Small intestine (tissue), 7 donors: Measurements from ENCODE around the gene UBR4. TPM values are rescaled to one million over a fixed set of nuclear protein-coding genes. Genes with fewer than 3 reads are reported as not detected.
"Not testable (repeated sequence)": the region's sequence is repeated elsewhere in the genome, so short reads cannot be mapped to it uniquely, and the experiment has no call there.

Source experiments
- DNase-seq, 2 donors: peaks; one replicate each; pipeline versions ENCODE4 v3.0.0 to v3.0.0-alpha.2; 2013
- FAIRE-seq: peaks from 2 replicates; lab custom pipeline; 2012; peaks lifted over from hg19 to GRCh38; lab: Jason Lieb, UNC
- H3K27ac ChIP-seq, 3 donors: one replicate each; pipeline ENCODE4 v1.5.1; 2013; ENCODE audit warnings: low read length in 2 of 3, mild to moderate bottlenecking in 2 of 3, control low read depth in 1 of 3, inconsistent platforms in 1 of 3, low read depth in 1 of 3, moderate library complexity in 1 of 3
- H3K27me3 ChIP-seq, 3 donors: one replicate each; pipeline ENCODE4 v1.6.1; 2013; ENCODE audit warnings: low read length in 3 of 3, inconsistent platforms in 1 of 3; ENCODE audit not compliant: control insufficient read depth in 3 of 3, insufficient read depth in 3 of 3
- H3K36me3 ChIP-seq, 3 donors: one replicate each; pipeline ENCODE4 v1.6.1; 2013; ENCODE audit warnings: low read length in 3 of 3, inconsistent platforms in 1 of 3, low read depth in 1 of 3, mild to moderate bottlenecking in 1 of 3, moderate library complexity in 1 of 3; ENCODE audit not compliant: control insufficient read depth in 3 of 3, insufficient read depth in 2 of 3
- H3K4me1 ChIP-seq, 3 donors: one replicate each; pipeline ENCODE4 v1.6.1; 2013; ENCODE audit warnings: low read length in 2 of 3, inconsistent platforms in 1 of 3, low read depth in 1 of 3, mild to moderate bottlenecking in 1 of 3, moderate library complexity in 1 of 3; ENCODE audit not compliant: control insufficient read depth in 3 of 3, insufficient read depth in 2 of 3
- H3K4me3 ChIP-seq, 3 donors: one replicate each; pipeline ENCODE4 v1.5.1; 2013; ENCODE audit warnings: low read length in 3 of 3, control low read depth in 1 of 3, inconsistent platforms in 1 of 3, low read depth in 1 of 3, mild to moderate bottlenecking in 1 of 3, moderate library complexity in 1 of 3
- H3K9me3 ChIP-seq, 2 donors: one replicate each; pipeline ENCODE4 v1.6.1; 2013; ENCODE audit warnings: low read depth in 1 of 2, low read length in 1 of 2; ENCODE audit not compliant: control insufficient read depth in 2 of 2, insufficient read depth in 1 of 2
- WGBS, 3 donors: extraction: QIAGEN DNeasy Blood & Tissue Kit; methylation state at CpG; one replicate each; pipeline ENCODE4 v1.1.7; 2013; 5-methylcytosine and 5-hydroxymethylcytosine counted together
- polyA plus RNA-seq, 4 donors: library from polyadenylated mRNA; stranded (reverse) in 3 of 4; unstranded in 1 of 4; fragments of 200-250 nt in 3 of 4; fragments of 120-200 nt in 1 of 4; gene quantifications; one replicate each; pipeline versions ENCODE4 v1.2.1 to v1.2.3, GENCODE V29; 2013
- donor health status: healthy with polysubstance abuse.
- donor health status: control.
- donor health status: control.
- donor health status: Bipolar disorder and iron deficiency.
- donor health status: healthy.

UBR4 gene
- polyA plus RNA-seq, 4 donors, result 85.9 to 275 (median 143) TPM

DNA sequence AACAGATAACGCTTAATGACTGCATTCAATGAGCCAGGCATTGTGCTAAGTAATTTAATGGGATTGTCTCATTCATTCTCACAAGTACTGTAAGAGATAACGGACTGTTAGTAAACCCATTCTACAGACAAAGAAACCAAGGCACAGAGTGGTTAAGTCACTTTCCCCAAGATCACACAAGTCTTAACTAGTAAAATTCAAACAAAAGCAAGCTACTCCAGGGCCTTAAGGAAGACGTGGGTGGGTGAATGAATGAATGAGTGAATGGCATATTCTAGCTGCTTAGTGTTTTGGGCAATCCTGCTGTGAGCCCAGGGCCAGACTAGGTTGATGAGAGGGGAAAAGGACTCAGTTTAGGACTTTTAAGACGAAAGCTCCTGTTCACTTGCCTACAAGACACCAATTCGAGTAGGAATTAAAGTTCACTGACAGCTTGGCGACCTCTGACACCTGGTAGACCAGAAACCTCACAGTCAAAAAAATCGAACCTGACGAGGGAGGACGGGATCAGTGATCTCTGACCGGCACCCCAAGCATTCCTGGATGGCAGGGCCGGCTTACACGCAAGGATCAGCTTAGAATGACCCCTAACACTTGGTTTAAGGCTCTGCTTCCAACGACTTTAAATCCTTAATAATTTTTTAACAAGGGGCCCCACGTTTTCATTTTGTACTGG, 40.7 kb upstream of the UBR4 start:
- DNase-seq, result peak in 1 of 2 donors; percentile 31
- H3K4me1 ChIP-seq, result peaks cover 0 to 12% (median 6%) of the 10 kb centered on the region in 3 donors

DNA sequence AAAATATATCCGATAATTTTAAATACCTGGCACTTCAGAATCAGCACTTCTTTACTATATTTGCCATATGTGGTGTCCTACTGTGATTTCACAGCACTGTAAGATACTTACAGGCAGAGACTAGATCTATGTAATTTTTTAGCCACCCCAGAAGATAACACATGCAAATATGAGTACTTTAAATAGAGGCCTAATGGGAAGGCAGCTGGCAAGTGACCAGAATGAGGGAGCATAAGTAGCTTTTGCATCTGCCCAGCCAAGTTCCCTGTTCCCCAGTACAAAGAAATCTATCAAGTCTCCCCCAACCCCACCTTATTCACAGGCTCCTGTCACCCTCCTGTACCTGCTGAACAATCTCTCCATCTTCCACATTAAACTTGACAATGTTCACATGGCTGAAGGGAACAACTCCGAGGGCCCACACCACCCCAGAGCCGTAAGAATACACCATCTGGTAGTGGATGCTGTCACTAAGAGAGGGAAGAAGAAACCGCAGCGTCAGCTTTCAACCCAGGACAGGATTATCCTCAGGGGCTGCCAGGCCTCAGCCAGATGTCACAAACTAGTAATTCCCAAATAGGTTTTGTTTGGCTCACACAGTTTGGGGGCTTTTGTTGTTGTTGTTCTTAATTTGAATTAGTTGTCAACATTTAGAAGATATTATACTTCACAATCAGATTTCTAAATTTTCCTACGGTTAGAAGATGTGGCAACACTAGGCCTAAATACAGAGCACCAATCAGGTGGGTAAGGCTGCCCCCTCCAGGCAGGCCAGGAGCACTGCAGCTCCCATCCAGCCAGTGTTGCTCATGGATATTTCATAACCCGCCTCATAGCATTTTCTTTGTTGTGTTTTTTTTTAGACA, 30.8 kb upstream of the UBR4 start:
- WGBS, 3 donors, result 70 to 74% (median 72%) methylated on average over 7 of the region's 7 CpGs
- Histone ChIP-seq H3K36me3 (peaks cover 32 to 74% (median 35%) of the 10 kb centered on the region in 3 donors), H3K27ac (no peak overlapping the region), H3K9me3 (no peaks in the 10 kb centered on the region), H3K27me3 (no peaks in the 10 kb centered on the region), H3K4me1 (no peaks in the 10 kb centered on the region), H3K4me3 (no peak overlapping the region)
- DNase-seq (peak; percentile 55 to 69), FAIRE-seq (no peak)

More for the DNA sequence above, 40.7 kb upstream of the UBR4 start:
- Histone ChIP-seq H3K27ac (peak overlapping the region; percentile 81 to 97 (median 91)), H3K36me3 (peaks cover 0 to 32% (median 0%) of the 10 kb centered on the region in 3 donors), H3K27me3 (no peaks in the 10 kb centered on the region), H3K9me3 (no peaks in the 10 kb centered on the region), H3K4me3 (peak overlapping the region; percentile 68 to 90 (median 70))
- FAIRE-seq, result no peak
- 6 to 11% (median 8%) methylated on average over 14 of the region's 14 CpGs for WGBS, 3 donors

DNA sequence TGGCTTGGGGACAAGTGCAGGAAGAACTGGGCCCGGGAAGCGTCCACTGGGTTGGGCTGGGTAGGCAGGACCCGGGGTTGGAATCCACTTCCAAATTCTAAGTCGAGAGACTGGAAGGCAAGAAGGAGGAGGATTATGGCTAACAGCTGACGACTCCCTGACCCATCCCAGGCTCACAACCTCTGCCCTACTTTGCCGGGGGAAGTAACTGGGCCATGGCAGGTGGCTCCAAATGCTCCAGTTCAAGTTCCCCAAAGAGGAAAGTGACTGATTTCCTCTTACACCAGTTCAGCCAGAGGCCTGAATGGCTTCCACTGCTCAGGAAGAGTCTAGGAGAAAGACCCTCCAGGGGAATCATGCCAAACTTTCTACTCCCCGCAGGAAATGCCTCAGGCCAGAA, 29.8 kb upstream of the UBR4 start:
- no peak for FAIRE-seq

DNA sequence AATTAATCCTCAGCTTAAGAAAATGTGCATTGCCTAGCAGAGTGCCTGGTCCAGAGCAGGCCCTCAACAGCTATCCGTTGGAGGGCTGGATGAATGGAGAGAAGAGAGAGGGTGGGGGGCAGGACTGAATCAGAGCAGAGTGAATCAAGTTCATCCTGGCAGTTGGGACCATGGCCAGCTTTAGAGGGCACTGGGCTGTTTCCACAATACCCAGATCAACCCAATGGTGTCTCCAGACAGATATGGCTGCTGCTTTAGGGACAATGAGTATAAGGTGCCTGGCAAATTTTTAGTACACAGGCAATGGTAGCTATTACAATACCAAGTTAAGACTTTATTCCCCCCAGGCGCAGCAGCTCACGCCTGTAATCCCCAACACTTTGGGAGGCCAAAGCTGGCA, 24.2 kb upstream of the UBR4 start:
- no peak for FAIRE-seq
- Histone ChIP-seq H3K27me3 (no peaks in the 10 kb centered on the region), H3K9me3 (no peaks in the 10 kb centered on the region), H3K36me3 (peaks cover 34 to 73% (median 40%) of the 10 kb centered on the region in 3 donors), H3K4me3 (no peak overlapping the region), H3K27ac (no peak overlapping the region), H3K4me1 (no peaks in the 10 kb centered on the region)
- 94 to 96% (median 95%) methylated on average over 3 of the region's 3 CpGs for WGBS, 3 donors
- no peak for DNase-seq

More for the DNA sequence above, 29.8 kb upstream of the UBR4 start:
- WGBS, 3 donors, result 85 to 92% (median 86%) methylated on average over 7 of the region's 7 CpGs
- H3K27me3 ChIP-seq, result no peaks in the 10 kb centered on the region
- H3K4me3 ChIP-seq, result no peak overlapping the region
- no peaks in the 10 kb centered on the region for H3K9me3 ChIP-seq
- peaks cover 35 to 76% (median 36%) of the 10 kb centered on the region in 3 donors for H3K36me3 ChIP-seq
- no peak for DNase-seq
- H3K4me1 ChIP-seq, result no peaks in the 10 kb centered on the region
- no peak overlapping the region for H3K27ac ChIP-seq

DNA sequence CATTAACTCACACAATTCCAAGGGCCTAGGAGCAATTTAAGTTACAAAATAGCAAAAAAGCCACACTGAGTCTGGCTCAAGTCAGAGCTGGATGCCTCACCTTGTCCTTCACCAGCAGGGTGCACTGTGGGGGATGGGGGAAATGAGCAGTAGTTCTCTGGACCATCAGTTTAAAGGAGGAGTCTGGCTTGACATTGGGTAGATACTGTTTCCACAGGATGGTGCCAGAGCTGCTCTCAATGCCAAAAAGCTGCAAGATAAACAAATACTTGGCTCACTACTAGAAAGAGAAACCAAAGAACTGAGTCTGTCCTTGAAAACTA, 22.4 kb upstream of the UBR4 start:
- FAIRE-seq (no peak), DNase-seq (no peak)
- H3K27me3 ChIP-seq, result no peaks in the 10 kb centered on the region
- no peaks in the 10 kb centered on the region for H3K4me1 ChIP-seq
- H3K4me3 ChIP-seq, result no peak overlapping the region
- H3K9me3 ChIP-seq, result no peaks in the 10 kb centered on the region
- no peak overlapping the region for H3K27ac ChIP-seq
- H3K36me3 ChIP-seq, result peaks cover 26 to 68% (median 38%) of the 10 kb centered on the region in 3 donors

DNA sequence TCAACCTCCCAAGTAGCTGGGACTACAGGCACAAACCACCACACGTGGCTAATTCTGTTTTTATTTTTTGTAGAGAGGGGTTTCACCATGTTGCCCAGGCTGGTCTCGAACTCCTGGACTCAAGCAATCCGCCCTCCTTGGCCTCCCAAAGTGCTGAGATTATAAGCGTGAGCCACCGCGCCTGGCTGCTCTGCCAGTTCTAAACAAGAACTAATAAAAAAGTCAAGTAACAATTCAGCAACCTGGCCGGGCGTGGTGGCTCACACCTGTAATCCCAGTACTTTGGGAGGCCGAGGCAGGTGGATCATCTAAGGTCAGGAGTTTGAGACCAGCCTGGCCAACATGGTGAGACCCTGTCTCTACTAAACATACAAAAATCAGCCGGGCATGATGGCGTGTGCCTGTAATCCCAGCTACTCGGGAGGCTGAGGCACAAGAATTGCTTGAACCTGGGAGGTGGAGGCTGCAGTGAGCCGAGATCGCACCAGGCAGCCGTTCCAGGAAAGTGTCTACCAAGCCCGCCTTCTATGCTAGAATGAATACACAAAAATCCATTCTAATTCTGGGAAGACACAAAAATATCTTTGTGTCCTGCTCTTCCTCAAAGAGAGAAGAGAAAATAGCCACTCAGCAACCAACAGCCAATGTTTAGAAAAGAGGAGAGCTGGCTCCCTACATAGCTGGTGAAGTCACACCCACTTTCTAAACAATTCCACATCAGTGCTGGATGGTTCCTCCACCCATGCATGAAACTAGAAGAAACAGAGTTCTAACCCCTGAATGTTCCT, 21.9 kb upstream of the UBR4 start:
- DNase-seq, H3K9me3 ChIP-seq, H3K27me3 ChIP-seq, FAIRE-seq, H3K4me1 ChIP-seq, H3K4me3 ChIP-seq, H3K27ac ChIP-seq: not testable (repeated sequence)
- peaks cover 22 to 68% (median 36%) of the 10 kb centered on the region in 3 donors for H3K36me3 ChIP-seq
- WGBS, 3 donors, result 86 to 94% (median 93%) methylated on average over 16 of the region's 16 CpGs

DNA sequence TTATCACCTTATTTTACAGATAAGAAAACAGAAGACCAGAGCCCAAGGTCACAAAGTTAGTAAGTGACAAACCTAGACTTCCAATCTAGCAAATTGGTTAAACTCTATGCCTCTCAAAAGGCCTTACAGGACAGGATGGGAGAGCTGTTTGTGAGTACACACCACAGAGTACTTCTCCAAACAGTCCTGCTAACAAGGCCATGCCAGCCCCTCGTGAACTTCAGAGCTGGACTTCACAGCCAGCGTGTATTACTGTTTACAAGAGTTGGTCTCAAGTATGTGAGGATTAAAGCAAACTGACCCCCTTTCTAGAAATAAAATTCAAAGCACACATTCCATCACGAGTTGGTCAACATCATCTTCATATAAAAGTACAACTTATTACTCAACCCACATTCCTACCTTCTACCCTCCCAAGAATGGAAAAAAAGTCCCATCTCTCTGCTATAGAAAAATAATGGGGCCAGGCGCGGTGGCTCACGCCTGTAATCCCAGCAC, 19.8 kb upstream of the UBR4 start:
- WGBS, 3 donors, result 87 to 91% (median 89%) methylated on average over 6 of the region's 6 CpGs
- H3K9me3 ChIP-seq, result no peaks in the 10 kb centered on the region
- no peaks in the 10 kb centered on the region for H3K27me3 ChIP-seq
- no peak overlapping the region for H3K27ac ChIP-seq
- no peaks in the 10 kb centered on the region for H3K4me1 ChIP-seq
- peaks cover 26 to 80% (median 41%) of the 10 kb centered on the region in 3 donors for H3K36me3 ChIP-seq
- FAIRE-seq (no peak), DNase-seq (no peak)
- no peak overlapping the region for H3K4me3 ChIP-seq

DNA sequence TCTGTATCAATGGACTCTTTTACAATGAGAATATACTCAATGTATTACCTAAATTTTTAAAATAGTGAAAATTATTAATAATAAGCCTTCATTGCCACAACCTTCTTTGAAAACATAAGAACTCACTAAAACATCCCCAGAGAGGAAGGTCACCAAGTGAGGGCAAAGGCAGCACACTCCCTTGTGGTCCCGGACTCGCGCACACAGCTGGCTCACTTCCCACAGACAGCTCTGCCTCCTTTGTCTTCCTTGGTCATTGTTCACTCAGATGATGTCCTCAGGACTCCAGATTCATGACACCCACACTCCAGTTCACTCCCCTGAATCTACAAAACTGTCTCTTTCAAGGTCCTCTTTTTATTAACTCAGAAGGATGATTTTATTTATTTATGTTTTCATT, 19.2 kb upstream of the UBR4 start:
- H3K27ac ChIP-seq, result no peak overlapping the region
- H3K36me3 ChIP-seq, result peaks cover 26 to 79% (median 44%) of the 10 kb centered on the region in 3 donors
- H3K4me1 ChIP-seq, result no peaks in the 10 kb centered on the region
- no peaks in the 10 kb centered on the region for H3K27me3 ChIP-seq
- WGBS, 3 donors, result 77 to 92% (median 81%) methylated on average over 3 of the region's 3 CpGs
- H3K4me3 ChIP-seq, result no peak overlapping the region
- DNase-seq (no peak), FAIRE-seq (no peak)
- H3K9me3 ChIP-seq, result no peaks in the 10 kb centered on the region
